Osteoblast (primary cell): ENCODE measurements around the gene PRRG2. TPM values are rescaled to one million over a fixed set of nuclear protein-coding genes. Genes with fewer than 3 reads are reported as not detected.

Experiments
- DNase-seq: peaks from one replicate; pipeline ENCODE4 v3.0.0; 2011; ENCODE audit warnings: low spot score, mixed read lengths; ENCODE audit not compliant: insufficient read length; ENCODE audit errors: missing footprints
- H2AFZ ChIP-seq: 2 replicates; pipeline ENCODE4 v1.6.0; 2011; ENCODE audit warnings: mild to moderate bottlenecking, low read length
- H3K27ac ChIP-seq: 2 replicates; pipeline ENCODE4 v1.5.1; 2011; ENCODE audit warnings: mild to moderate bottlenecking, low read depth, low read length, moderate library complexity
- H3K27me3 ChIP-seq: 2 replicates; pipeline ENCODE4 v1.6.0; 2012; ENCODE audit warnings: mild to moderate bottlenecking, control low read depth, inconsistent platforms, low read length, moderate library complexity; ENCODE audit not compliant: insufficient read depth
- H3K36me3 ChIP-seq: 2 replicates; pipeline ENCODE4 v1.5.1; 2011; ENCODE audit warnings: mild to moderate bottlenecking, low read length, control low read depth, moderate library complexity; ENCODE audit not compliant: insufficient read depth
- H3K4me1 ChIP-seq: 2 replicates; pipeline ENCODE4 v1.5.1; 2011; ENCODE audit warnings: mild to moderate bottlenecking, low read length, control low read depth, moderate library complexity; ENCODE audit not compliant: insufficient read depth
- H3K4me2 ChIP-seq: 2 replicates; pipeline ENCODE4 v1.6.0; 2011; ENCODE audit warnings: mild to moderate bottlenecking, low read length; ENCODE audit not compliant: insufficient read depth
- H3K4me3 ChIP-seq: fragments of 200-600 bp; sonication (generic); 3 replicates; pipeline ENCODE4 v1.5.1; 2012; ENCODE audit warnings: mild to moderate bottlenecking, low read length, inconsistent platforms; ENCODE audit not compliant: insufficient read depth
- H3K79me2 ChIP-seq: 2 replicates; pipeline ENCODE4 v1.6.0; 2012; ENCODE audit warnings: mild to moderate bottlenecking, low read length, control low read depth, inconsistent platforms; ENCODE audit not compliant: insufficient read depth
- H3K9me3 ChIP-seq: 2 replicates; pipeline ENCODE4 v1.5.1; 2011; ENCODE audit warnings: low read depth, low read length, control low read depth
- H4K20me1 ChIP-seq: 2 replicates; pipeline ENCODE4 v1.6.0; 2012; ENCODE audit warnings: mild to moderate bottlenecking, low read length, control low read depth; ENCODE audit not compliant: insufficient read depth
- total RNA-seq: library from RNA; depleted of rRNA; stranded (reverse); fragments of >200 nt; gene quantifications from 2 replicates; pipeline ENCODE4 v1.2.3, GENCODE V29; 2012
- TF ChIP-seq, protein P1 (sequence below): IDR thresholded peaks from 2 replicates; pipeline ENCODE4 v1.5.1; 2011; ENCODE audit warnings: mild to moderate bottlenecking, low read depth, low read length, moderate library complexity; ENCODE audit errors: extremely low read depth

Gene PRRG2
- total RNA-seq, 1 donor = under 0.01 TPM

DNA sequence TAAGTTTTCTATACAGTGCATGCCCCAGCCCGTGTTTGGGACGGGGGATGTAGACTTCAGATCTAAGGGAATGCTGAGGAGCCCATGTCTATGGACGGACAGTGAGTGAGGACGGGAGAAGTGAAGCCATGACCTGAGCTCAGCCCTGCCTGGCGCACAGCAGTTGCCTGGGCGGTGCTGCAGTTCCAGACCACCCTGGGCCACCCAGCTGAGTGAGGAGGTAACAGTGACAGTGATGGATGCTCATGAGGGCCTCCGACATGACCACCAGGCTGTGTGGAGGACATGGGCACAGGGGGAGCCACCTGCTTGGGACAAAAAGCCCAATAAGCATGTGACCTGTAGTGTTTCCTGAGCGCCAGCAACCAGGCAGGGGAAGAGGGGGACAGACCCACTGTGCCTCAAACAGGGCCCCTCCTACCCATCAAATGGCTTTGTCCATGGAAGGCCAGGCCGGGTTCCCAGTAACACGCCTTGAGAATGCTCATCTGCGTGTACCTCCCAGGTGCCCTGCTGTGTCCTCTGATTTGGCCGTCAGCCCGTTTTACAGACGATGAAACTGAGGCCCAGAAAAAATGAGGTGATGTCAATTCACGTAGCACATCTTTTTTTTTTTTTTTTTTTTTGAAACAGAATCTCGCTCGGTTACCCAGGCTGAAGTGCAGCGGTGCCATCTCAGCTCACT is 23.3 kb upstream of the PRRG2 start:
- Histone ChIP-seq H3K27ac (no peak overlapping the region), H3K27me3 (no peaks in the 10 kb centered on the region), H3K4me1 (peaks cover 9% of the 10 kb centered on the region), H3K36me3 (peaks cover 46% of the 10 kb centered on the region), H3K79me2 (peaks cover 14% of the 10 kb centered on the region), H4K20me1 (peaks cover 27% of the 10 kb centered on the region), H3K9me3 (no peaks in the 10 kb centered on the region), H3K4me2 (no peak overlapping the region), H3K4me3 (no peak overlapping the region), H2AFZ (no peak overlapping the region)
- TF ChIP-seq, protein P1, sequence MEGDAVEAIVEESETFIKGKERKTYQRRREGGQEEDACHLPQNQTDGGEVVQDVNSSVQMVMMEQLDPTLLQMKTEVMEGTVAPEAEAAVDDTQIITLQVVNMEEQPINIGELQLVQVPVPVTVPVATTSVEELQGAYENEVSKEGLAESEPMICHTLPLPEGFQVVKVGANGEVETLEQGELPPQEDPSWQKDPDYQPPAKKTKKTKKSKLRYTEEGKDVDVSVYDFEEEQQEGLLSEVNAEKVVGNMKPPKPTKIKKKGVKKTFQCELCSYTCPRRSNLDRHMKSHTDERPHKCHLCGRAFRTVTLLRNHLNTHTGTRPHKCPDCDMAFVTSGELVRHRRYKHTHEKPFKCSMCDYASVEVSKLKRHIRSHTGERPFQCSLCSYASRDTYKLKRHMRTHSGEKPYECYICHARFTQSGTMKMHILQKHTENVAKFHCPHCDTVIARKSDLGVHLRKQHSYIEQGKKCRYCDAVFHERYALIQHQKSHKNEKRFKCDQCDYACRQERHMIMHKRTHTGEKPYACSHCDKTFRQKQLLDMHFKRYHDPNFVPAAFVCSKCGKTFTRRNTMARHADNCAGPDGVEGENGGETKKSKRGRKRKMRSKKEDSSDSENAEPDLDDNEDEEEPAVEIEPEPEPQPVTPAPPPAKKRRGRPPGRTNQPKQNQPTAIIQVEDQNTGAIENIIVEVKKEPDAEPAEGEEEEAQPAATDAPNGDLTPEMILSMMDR = no peak
- DNase-seq = peak; percentile 56

- Histone ChIP-seq H3K4me2 (no peak overlapping the region), H4K20me1 (peaks cover 29% of the 10 kb centered on the region), H3K4me1 (peaks cover 6% of the 10 kb centered on the region), H3K9me3 (no peaks in the 10 kb centered on the region), H3K27ac (no peak overlapping the region), H2AFZ (no peak overlapping the region), H3K27me3 (no peaks in the 10 kb centered on the region), H3K79me2 (peaks cover 18% of the 10 kb centered on the region), H3K36me3 (peaks cover 45% of the 10 kb centered on the region), H3K4me3 (no peak overlapping the region)
- peak; percentile 65 for DNase-seq
- TF ChIP-seq, protein P1 = no peak
Observed at GRCh38 chr19:49558591-49558990, 22.5 kb upstream of the PRRG2 start.

DNA sequence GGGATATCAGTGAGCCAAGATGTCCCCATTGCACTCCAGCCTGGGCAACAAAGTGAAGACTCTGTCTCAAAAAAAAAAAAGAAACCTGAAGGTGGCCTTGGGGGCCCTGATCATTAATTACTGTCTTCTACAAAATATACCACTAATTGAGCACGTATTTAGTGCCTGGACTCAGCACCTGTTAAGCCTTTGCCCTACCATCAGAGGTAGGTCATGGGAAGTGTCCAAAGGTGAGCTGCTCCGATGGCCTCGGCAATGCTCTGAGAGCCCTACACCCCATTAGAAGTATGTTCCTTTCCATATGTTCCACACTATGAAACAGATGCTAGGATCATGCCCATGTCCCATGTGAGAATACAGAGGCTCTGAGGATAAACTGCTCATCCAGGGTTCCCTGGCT is 21.7 kb upstream of the PRRG2 start:
- no peaks in the 10 kb centered on the region for H3K27me3 ChIP-seq
- TF ChIP-seq, protein P1 = no peak
- H3K79me2 ChIP-seq = peaks cover 25% of the 10 kb centered on the region
- no peaks in the 10 kb centered on the region for H3K9me3 ChIP-seq
- no peak overlapping the region for H2AFZ ChIP-seq
- H3K36me3 ChIP-seq = peaks cover 45% of the 10 kb centered on the region
- H3K4me2 ChIP-seq = no peak overlapping the region
- no peaks in the 10 kb centered on the region for H3K4me1 ChIP-seq
- H4K20me1 ChIP-seq = peaks cover 29% of the 10 kb centered on the region
- no peak overlapping the region for H3K4me3 ChIP-seq
- DNase-seq = peak; percentile 52
- no peak overlapping the region for H3K27ac ChIP-seq

DNA sequence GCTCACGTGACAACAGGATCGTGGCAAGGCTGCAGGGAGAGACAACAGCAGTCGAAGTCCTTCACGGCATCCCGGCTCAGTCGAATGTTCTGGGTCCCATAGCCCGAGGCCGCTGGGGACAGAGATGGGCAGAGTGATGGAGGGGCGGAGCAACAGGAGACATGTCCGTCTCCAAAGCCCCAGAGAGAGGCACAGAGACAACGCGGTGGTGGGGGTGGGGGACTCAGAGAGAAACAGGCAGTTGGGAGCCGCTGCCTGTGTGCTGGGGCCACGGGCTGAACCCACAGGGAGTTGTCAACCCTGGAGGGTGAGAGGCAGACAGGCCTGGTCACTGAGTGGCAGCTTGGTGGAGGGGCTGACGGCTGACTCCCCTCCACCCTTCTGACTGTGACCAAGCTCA is 21.2 kb upstream of the PRRG2 start:
- H3K79me2 ChIP-seq = peaks cover 30% of the 10 kb centered on the region
- H2AFZ ChIP-seq = no peak overlapping the region
- TF ChIP-seq, protein P1 = no peak

More for the DNA sequence above, 21.2 kb upstream of the PRRG2 start:
- Histone ChIP-seq H3K4me3 (no peak overlapping the region), H3K4me1 (no peaks in the 10 kb centered on the region), H3K27ac (no peak overlapping the region), H3K4me2 (no peak overlapping the region), H3K27me3 (no peaks in the 10 kb centered on the region), H3K36me3 (peaks cover 40% of the 10 kb centered on the region), H4K20me1 (peaks cover 25% of the 10 kb centered on the region), H3K9me3 (no peaks in the 10 kb centered on the region)
- DNase-seq = peak; percentile 54
